Adipose tissue (tissue), 3 donors: ENCODE results near the gene RNF133. TPM values are rescaled to one million over a fixed set of nuclear protein-coding genes. Genes with fewer than 3 reads are reported as not detected.

Experiments used
- H3K27ac ChIP-seq: one replicate; pipeline ENCODE4 v1.5.1; 2013; ENCODE audit warnings: low read depth, low read length
- whole genome bisulfite sequencing, 3 donors: extraction: QIAGEN DNeasy Blood & Tissue Kit; methylation state at CpG; one replicate each; pipeline ENCODE4 v1.1.7; 2013; 5-methylcytosine and 5-hydroxymethylcytosine counted together
- polyA plus RNA-seq, 3 donors: library from polyadenylated mRNA; stranded (reverse); fragments of 200-250 nt; gene quantifications; one replicate each; pipeline ENCODE4 v1.2.3, GENCODE V29; 2013
- donor health status: healthy with polysubstance abuse.
- donor health status: Bipolar disorder and iron deficiency.
- donor health status: healthy.

The RNF133 gene, protein sequence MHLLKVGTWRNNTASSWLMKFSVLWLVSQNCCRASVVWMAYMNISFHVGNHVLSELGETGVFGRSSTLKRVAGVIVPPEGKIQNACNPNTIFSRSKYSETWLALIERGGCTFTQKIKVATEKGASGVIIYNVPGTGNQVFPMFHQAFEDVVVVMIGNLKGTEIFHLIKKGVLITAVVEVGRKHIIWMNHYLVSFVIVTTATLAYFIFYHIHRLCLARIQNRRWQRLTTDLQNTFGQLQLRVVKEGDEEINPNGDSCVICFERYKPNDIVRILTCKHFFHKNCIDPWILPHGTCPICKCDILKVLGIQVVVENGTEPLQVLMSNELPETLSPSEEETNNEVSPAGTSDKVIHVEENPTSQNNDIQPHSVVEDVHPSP
- polyA plus RNA-seq: under 1 TPM in 1 of 3 donors, not detected in 2; 0.10 TPM

DNA sequence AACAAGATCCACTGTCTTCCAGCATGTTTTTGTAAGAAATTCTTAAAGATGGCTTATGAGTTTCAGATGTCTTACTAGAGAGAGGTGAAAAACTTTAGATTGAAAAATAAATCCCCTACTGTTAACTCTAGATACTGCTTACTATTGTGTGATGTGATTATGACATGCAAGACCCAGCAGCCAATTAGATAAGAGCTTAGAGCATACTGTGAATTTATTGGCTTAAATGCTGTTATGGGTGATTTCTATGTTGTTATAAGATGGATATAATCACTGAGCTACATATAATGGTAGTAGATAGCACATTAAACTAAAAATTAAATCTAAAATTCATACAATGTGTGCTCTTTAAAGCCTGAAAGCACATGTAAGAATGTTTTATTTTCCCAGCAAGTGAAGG, at the start of gene RNF133:
TSS of gene RNF133 (minus strand) at position 101 of the 400 bp plus-strand sequence. CDS start 199 bp downstream, outside the sequence.
- H3K27ac ChIP-seq: no peak within 1 kb of the TSS

DNA sequence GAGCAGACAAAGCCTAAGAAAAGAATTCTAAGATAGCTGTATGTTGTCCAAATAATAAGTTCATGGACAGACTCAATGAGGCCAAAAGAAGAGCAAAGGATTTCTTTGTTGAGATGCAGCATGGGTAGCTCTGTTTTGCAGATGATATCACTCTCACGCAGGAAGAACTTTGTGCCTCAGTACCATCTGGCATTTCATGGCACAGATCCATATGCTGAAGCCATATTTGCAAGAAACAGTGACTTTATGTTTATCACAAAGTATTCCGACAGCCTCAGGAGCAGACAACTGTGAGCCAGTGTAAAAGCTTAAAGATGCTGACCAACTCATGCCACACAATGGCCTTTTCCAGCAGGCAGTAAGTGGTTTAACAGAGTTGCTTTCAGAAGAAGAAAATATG, 49.3 kb upstream of the RNF133 start:
- no peak overlapping the region for H3K27ac ChIP-seq
- WGBS, 3 donors: 70 to 94% (median 89%) methylated on average over 2 of the region's 2 CpGs

DNA sequence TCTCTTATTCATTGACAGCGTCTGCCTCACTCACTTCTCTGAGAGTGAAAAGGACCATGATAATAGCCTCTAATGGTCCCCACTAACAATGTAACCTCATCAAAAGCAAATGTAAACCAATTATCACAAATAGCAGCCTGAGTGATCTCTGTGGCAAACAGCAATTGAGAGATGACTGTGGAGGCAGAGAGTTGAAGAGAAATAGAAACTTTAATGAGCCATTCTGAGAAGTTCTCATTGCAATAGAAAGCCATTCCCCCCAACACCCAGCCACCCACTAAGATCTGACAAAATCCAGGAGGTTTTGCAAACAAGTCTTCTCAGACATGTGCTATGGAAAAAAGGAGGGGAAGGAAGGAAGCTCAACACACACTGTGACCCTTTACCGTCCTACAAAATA, 48.0 kb upstream of the RNF133 start:
- 70 to 93% (median 77%) methylated on average over 2 of the region's 2 CpGs for WGBS, 3 donors
- H3K27ac ChIP-seq: no peak overlapping the region

DNA sequence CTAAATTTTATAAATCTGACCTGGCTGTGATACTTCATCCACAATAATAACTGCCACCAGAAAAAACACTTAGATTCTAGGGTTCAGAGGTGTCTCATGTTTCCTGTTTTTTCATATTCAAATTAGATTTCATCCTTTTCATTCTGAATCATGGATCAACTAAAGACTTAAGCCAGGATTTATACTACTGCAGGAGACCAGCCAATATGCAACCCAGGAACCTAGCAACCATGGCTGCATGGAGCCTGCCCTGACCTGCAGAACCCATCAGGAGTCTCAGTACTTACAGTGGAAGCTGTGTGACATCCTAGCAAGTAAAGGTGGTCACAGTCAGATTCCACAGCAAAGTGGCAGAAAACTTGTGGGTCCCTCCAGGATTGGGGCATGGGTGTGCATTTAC, 44.3 kb upstream of the RNF133 start:
- H3K27ac ChIP-seq: no peak overlapping the region

DNA sequence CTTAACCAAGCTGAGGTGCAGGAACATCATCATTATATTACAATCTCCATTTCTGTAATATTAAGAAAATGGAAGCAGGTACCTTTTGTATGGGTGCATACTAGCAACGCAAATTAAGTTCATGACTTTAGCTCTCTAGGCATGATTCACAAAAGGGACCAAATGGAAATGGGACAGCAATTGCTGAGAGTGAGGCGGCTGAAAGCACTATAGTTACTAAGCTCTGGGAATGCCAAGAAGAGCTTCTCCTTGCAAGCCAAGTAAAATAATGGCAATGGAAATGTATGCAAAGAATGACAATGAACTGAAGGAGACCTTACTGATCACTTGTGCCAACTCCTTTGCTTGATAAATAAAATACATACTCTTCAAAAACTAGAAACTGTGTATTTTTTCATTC, 40.0 kb upstream of the RNF133 start:
- WGBS, 3 donors: 82 to 88% (median 85%) methylated on average over 2 of the region's 2 CpGs
- H3K27ac ChIP-seq: no peak overlapping the region

DNA sequence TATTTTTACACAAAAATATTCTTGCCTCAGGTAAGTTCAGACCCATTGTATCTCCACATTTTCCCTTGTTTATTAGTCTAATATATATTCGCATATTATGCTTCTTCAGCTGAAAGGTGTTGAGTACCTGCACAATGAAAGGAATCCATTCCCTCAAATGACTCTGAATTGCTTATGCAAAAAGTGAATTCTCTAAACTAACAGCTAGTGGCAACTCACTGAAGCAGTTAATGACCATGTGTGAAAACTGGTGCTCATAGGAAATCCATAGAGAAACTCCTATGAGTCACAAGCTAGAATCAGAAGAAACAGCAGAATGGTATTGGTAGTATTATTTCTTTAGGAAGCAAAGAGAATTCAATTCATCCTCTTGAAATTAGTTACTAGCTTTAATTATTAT, 37.3 kb upstream of the RNF133 start:
- H3K27ac ChIP-seq: no peak overlapping the region
- WGBS, 3 donors: 93 to 96% (median 95%) methylated on average over 1 of the region's 1 CpG

DNA sequence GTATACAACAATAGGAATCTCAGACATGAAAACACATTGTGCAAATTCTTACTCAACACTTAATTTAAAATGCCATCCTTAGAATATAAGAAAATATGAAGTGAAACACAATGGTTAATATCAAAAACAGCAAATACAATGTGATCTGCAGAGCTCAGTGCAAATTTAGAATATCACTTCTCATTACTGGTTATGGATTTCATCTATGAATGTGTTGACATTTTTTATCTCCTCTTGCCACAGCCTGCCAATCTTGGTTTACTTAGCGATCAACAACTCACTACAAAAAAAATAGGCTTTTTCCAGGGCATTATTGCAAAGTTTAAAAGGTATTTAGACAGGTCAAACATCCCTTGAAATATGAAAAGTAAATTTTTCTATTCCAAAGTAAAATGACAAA, 28.8 kb upstream of the RNF133 start:
- 29 to 93% (median 79%) methylated on average over 1 of the region's 1 CpG for WGBS, 3 donors
- H3K27ac ChIP-seq: no peak overlapping the region

DNA sequence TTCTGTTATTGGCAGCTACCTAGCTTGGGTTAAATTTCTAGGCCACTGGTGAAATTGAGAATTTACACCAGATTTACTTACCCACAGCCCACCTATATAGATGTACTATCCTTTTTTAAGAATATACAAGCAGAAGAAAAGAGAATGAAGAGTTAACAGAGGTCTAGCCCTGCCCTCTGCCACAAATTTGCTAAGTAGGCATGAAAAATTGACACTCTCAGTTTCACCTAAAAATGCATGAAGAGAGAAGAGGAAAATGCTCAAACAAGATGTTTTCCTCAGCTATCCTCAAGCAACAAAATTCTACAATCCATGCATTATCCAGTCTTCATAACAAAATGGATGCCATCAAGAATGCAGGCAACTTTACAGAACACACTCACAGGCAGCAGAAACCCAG, 28.4 kb upstream of the RNF133 start:
- no peak overlapping the region for H3K27ac ChIP-seq

DNA sequence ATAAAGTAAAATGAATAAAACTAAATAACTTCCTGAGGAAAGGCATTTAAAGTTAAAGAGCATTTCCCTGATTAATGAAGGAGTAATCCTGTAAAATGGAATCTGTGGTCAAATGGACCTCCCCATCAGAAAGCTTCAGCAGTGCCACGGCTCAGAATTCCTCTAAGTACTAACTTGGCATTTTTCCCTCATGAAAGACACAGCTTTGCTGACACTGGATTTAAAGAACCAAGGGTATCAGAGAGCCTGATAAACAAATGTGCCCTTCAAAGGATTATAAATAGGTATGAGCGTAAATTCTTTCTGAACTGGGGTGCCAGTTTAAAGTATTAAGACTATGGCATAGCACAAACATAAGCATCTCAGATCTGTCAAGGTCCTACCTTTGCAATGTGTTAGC, 28.0 kb upstream of the RNF133 start:
- H3K27ac ChIP-seq: no peak overlapping the region
- WGBS, 3 donors: 57 to 73% (median 69%) methylated on average over 2 of the region's 2 CpGs

DNA sequence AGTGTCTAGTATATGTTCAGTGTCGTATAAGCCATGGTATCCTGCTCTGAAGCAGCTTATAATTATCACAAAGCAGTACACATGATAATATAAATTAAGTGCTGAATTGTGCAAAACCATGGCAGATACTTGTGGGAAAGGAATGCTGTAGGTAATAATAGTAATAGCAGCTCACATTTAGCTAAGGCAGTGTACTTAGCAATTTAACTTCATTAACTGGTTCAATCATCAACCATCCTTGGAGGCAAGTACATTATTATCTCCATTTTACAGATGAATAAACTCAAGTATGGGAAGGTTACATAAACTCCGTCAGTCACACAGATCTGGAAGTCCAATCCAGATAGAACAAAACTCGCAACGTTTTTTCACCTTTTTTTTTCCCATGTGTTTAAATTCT, 25.4 kb upstream of the RNF133 start:
- 56 to 86% (median 84%) methylated on average over 4 of the region's 4 CpGs for WGBS, 3 donors
- H3K27ac ChIP-seq: no peak overlapping the region

DNA sequence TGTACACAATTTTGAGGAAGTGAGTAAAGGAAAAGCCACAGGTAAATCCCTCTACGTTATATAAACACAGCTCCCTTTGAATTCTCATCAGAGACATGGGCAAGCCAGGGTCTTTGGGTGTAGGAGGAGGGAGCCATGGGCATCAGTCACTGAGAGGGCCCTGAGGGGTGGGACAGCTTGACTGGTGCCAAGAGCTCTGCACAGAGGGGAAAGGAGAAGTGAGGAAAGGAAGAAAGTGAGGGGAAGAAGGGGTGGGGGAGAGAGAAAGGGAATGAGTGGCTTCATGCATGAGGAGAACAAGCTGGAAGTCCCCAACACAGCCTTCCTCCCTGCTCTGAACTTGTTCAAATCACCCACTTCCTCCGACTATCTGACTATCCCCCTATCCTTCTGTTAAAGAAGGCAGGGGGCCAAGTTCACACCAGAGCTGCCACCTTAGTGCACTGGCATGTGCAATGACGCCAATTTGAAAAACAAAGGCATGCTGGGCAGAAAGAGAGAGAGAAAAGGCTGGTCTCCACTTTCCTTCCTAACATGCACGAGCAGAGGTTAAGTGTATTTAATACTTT, 20.2 kb upstream of the RNF133 start:
- H3K27ac ChIP-seq: no peak overlapping the region
- WGBS, 3 donors: 70 to 88% (median 85%) methylated on average over 4 of the region's 4 CpGs

DNA sequence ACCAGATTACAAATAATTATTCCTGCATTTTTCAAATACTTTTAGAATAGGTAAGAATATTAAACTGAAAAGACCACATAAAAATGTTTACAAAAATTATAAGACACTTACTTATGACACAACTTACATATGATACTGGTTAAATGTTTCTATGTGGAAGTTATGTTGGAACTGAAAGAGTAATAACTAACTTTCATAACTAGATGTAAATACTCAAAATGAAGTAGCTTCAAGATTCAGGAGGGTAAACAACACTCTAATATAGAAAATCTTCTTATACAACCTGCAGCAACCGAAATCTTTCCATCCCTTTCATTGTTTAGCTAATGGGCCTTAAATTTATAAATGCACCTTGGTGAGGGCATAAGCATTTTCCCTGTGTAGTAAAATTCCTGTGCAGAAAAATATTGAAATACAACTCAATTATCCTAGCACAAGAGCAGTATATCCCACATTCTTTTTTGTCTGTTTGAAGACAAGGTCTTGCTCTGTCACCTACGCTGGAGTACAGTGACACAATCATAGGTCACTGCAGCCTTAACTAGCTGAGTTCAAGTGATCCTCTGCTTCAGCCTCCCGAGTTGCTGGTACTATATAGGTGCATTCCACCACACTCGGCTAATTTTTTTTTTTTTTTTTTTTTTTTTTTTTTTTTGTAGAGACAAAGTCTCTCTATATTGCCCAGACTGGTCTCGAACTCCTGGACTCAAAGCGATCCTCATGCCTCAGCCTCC, 18.6 kb upstream of the RNF133 start:
- WGBS, 3 donors: 91 to 97% (median 92%) methylated on average over 6 of the region's 6 CpGs
- no peak overlapping the region for H3K27ac ChIP-seq

DNA sequence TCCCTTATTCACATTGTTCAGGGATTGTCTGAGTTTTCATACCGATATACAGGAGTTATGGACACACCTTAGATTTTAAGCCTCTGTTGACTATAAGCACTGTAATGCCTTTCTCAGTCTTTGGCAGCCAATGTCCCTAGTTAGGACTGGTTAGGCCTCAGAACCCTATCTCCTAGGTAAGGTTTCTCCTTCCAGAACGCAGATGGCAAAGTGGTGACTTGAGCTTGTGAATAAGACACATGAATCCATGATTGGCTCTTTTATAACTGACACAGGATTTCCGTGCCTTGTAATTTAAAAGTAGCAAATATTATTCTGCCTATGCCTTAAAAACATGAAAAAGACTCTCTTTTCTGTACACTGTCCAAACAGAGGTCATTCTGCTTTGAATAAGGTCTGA, 16.3 kb upstream of the RNF133 start:
- WGBS, 3 donors: 91 to 94% (median 92%) methylated on average over 3 of the region's 3 CpGs
- no peak overlapping the region for H3K27ac ChIP-seq

DNA sequence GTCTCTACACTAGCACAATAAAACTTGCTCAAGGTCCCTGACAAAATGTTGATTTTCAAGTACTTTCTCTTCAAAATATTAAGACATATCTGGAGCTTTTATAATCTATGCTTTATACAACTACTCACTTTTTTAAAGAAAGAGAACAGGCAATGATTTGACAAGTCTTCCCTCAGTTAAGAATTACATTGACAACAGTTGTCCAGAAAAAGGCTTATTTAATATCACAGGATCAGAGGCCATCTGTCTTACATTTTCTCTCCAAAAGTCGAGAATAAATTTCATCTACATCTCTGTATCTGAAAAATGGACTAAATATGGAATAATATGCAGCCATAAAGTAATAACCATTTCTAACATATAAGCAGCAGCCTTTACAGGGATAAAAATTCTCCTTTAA, 12.0 kb upstream of the RNF133 start:
- no peak overlapping the region for H3K27ac ChIP-seq
- 67 to 83% (median 74%) methylated on average over 1 of the region's 1 CpG for WGBS, 3 donors

DNA sequence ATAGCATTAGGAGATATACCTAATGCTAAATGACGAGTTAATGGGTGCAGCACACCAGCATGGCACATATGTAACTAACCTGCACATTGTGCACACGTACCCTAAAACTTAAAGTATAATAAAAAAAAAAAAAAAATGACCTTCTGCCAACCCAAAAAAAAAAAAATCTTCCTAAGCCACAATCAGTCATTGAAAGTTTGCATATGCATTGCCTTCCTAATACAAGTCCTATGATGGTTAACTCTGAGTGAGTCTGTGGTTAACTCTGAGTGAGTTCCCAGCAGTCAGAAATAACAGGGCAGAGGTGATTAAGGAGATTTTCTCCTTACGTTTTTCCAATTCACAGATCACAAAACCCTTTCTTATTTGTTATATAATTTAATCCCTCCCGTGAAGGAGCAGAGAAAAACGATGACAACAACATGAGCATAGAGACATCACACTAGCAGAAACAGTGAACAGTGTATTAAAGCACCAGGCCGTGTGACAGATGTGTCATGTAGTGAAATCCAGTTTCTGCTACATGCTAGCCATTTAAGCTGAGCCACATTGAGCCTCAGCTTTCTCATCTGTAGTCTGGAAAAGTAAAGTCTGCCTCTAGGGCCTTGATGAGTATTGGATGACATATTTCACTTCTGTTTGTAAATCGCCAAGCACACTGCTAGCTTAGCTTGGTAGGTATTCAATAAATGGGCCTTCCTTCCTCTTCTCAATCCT, 11.2 kb upstream of the RNF133 start:
- 86 to 91% (median 89%) methylated on average over 7 of the region's 7 CpGs for WGBS, 3 donors
- no peak overlapping the region for H3K27ac ChIP-seq

DNA sequence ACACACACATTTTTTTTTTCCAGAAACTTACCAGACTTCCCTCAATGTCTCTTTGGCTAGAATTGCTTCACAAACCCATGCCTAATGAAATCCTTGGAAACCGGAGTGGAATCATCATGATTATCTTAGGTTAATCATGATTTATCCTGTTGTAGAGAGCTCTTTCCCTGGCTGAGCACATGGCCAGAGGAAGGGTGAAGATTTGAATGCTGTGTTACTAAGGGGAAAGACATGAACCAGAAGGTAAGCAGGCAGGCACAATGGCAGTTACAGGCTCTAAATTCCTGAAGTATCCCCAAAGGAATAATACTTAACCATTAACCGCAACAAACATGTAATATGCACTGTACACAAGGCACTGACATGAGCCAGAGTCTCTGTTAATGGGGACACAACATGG, 7.9 kb upstream of the RNF133 start:
- whole genome bisulfite sequencing, 3 donors: 66 to 74% (median 70%) methylated on average over 2 of the region's 2 CpGs
- H3K27ac ChIP-seq: no peak overlapping the region

DNA sequence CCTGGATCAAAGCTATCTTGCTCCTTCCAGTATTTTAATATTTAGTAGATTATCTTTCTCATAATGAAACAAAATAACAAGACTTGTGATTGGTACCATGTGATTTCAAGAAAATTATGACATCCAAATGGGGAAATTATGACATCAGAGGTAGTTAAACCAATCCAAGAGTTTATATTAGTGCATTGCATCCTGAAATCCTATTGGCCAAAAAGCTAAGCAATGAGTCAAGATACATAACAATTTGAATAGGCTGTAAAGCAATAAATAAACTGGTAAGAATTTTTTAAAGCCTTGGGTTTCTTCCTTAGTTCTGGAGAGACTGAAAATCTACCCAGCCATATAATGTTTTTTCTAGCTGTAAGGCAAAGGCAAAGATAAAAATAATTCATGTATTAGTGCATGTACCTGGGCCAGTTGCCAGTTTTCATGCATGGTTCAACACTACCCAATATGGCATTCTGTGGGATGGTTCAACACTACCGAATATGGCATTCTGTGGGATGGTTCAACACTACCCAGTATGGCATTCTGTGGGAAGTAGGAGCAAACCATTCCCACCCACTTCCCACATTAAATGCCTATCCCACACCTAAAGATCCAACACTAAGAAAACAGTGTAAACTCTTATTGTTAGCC, 4.1 kb upstream of the RNF133 start, which contains the start of gene RNF148:
TSS of gene RNF148 (minus strand) at position 51 of the 639 bp plus-strand sequence. CDS start 172 bp downstream, outside the sequence.
- 82 to 95% (median 91%) methylated on average over 1 of the region's 1 CpG for WGBS, 3 donors
- no peak within 1 kb of the TSS for H3K27ac ChIP-seq

DNA sequence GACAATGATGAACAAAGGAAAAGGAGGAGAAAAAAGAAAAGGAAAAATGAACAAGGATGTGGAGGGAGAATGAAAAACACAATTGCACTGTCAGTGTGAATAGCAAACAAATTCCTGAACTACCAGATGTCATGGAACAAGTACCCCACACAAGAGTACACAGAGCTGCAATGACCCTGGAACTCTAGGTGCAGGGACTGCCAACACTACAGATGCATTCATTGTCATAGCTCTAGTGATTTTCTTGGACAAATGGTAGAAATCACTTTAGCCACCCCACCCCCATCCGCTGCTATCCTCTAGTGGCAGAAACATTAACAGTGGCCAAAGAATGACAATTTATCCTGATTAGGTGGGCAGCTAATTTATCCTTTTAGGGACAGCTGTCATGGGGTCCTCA, 3.1 kb downstream of the RNF133 start:
- H3K27ac ChIP-seq: no peak overlapping the region
- 78 to 89% (median 79%) methylated on average over 1 of the region's 1 CpG for WGBS, 3 donors

DNA sequence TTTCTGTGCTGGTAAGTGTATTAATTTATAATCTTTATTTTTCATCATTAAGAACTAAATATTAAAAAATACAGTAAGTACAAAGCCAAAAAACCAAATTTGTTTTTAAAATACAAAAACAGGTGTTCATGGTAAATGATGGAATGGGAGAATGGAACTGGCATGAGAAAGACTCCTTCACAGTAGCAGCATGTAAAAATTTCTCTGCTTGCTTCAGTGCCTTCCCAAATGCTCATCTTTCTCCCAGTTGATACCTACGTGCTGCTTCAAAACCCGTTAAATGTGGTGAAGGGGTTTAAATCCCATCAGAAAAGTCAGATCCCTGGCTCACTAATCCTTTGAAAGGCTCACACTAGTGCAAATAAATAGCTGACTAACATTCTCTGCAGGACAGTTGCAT, 4.2 kb downstream of the RNF133 start:
- 90 to 95% (median 92%) methylated on average over 2 of the region's 2 CpGs for WGBS, 3 donors
- H3K27ac ChIP-seq: no peak overlapping the region
